Measurements from ENCODE around the gene LHX1.

LHX1 gene

DNA sequence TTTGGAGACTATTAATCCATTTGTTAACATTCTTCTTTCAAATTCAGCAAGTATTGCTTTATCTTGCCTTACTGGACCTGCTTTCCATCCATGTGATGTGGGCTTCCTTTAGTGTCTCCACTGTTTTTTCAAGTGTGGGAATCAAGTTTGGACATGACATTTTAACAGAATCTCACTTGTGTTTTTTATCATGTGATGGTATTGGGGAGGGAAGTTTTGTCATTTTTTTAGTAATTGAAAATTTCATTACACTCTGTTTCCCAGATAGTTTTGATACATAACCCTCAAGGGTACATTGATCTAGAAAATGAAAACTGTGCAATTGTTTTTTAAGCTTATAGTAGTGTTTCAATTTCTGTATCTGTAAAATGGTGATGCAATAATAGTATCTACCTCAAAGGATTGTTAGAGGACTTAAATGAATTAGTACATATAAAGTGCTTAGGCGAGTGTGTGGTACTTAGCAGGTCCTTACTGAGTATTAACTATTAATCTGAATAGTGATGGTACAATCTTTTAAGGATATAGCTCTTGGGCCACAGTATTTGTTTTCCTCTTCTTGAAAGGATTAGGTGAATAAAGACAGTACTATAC, 38.7 kb downstream of the LHX1 start:
- no peak for DNase-seq

DNA sequence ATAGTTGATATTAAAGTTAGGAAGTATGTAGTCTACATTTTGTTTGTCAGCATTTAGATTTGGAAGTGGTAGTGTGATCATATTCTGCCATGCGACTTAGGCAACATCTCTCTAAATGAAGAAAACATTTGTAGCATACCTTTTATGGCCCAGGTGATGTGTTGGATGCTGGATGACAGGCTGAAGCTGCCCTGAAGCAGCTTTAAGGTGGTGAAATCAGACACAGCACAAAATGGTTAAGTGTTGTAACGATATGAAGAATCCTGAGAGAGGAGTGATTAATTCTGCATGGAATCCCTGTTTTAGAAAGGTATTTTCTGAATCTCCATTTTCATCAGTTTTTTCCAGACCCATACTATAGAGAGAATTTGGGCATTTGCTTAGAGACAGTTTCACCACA, 39.8 kb downstream of the LHX1 start:
- no peak for DNase-seq

DNA sequence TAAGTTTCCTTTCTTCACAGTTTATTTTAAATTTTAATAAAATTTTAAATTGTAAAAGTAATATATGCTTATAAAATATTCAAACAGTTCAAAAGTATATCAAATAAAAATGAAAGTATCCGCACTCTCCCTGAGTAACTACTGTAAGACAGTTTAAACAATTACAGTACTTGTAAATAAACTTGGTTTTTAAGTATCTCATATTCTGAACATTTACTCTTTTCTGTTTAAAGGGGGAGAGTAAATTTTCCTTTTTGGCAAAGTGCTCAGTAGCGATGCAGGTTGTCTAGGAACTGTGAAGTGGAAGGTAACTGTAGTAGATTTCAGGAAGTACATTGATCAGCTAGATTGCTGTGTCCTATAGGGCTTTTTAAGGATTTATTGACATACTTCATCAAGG, 40.3 kb downstream of the LHX1 start:
- DNase-seq: no peak

DNA sequence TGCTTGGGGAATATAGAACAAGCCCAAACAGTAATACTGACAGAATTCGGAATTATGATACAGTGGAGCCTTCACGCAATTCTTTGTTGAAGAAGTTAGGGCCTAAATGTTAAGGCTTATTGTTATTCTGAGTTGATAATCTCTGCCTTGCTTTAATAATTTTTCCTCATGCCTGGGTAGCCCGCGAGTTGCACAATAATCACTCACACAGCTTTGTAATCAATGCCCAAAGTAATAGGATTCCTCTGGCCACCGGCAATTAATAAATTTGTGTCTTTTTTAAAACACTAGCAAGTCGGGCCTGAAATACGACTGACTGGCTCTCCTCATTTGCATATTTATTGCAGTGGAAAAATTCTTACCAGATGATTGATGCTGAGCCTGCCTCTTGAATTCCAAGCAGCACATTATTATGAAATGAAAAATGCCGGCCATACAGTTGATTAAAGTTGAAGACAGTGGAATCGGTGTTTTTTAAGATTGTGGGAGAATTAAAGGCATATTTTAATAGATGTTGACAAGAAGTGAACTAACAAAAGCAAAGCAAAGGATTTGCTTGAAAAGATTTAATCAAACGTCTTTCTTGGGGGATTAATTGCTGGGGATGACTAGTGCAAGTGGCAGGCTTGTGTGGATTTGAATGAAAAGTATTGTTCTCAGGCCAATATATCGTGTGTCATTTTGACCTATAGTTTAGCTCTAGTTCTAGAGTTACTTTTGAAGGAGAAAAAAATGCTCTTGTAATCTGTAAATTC, 41.7 kb downstream of the LHX1 start:
- DNase-seq: no peak

DNA sequence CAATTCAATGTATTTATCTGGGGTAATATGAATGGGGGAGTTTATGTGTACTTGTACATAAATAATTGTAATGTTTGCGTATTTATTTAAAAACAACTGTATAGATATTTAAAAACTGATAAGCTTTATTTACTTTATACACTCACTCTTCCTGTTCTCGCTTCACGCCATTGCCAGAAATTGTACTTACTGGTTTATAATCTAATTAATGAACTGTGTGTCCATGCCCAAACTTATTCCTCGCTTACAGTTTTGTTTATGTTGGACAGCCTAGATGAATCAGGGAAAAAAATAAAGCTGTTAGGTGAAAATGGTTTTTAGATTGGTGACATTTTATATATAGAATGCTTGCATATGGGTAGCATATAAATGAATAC, 42.3 kb downstream of the LHX1 start:
- no peak for DNase-seq

DNA sequence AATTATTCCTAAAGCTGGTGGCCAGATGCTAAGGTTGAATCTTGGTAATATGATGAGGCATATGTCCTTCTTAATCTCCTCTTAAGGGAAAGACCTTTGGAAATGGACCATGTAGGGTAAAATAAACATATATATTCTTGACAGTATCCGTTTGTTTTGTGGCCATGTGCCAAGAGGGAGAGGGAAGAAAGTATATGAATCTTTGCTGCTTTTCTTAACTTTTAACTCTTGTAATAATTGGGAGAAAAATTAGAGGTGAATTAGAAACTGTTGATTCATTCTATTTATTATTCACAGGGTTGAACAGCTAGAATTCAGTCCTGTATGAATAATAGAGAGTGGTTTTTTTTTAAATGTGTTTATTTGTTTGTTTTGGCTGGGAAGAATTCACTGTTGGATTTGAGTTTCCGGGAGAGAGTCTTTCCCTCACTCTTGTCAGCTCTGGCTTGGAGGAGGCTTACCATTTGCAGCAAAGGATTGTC, 43.0 kb downstream of the LHX1 start:
- peak in 2 of 3 experiments; percentile 20 to 32 for DNase-seq

DNA sequence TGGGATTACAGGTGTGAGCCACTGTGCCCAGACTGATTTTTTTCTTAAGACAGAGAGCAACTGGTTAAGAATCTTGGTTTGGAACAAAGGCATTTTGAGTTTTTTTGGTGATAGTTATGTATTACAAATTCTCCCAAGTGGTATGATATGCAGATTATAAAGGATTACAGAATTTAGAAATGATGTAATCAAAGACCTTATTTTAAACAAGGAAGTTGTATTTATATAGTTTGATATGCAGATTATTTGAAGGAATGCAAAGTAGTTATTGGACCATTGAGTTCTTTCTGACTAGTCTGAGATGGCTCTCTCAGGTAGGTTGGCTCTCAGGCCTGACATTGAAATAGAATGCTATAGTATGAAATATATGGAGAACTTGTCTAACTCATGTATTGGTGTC, 46.3 kb downstream of the LHX1 start:
- DNase-seq: no peak

DNA sequence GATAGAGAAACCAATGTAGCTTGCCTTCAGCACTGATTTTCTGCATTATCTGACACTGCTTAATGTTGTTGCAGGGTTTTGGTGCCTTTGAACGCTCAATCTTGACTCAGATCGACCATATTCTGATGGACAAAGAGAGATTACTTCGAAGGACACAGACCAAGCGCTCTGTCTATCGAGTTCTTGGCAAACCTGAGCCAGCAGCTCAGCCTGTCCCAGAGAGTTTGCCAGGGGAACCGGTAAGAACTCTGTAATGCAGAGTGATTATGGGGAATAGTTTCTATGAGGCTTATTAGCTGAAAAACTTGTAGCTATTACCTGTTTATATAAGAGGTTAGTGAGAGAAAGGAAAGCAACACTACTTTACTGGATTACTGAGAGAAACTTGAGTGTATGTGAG, 51.9 kb downstream of the LHX1 start:
- no peak for DNase-seq

DNA sequence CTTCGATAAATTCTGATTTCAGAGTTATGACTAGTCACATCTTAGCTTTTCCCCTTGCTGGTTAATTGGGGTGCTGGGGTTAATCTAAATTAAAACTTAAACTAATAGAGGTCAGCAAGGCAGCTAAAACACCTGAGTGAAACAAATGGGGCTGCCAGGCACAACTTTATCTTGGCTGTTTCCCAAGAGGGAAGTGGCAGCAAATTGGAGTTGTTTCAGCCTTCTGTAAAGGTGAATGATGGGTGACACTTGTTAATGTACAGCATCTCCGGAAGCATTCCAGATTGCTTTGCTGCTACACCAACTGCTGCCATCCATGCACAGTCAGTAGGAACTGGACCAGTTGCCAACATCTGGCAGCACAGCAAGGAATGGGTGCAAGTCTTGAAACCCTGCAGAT, 55.4 kb downstream of the LHX1 start:
- DNase-seq: peak in 1 of 3 experiments; percentile 33

DNA sequence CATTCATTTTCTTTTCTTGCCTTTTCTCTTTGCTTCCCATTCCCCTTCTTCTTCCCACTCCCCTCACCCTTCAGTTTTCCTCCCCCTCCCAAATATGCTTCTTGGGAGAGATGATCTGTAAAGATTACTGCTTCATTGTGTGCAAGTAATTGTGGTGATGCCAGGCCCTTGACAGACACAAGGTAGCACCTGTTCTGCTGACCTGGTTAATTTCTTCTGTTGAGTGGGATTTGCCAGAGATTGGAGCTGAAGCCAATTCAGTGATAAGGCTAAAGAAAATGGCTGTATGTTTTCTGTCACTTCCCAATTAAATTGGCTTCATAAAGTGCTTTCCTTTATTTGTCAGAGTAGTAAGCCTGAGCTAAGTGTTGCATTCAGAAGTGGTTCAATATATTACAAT, 56.0 kb downstream of the LHX1 start:
- peak in 1 of 3 experiments; percentile 40 for DNase-seq

Measured in NCI-H1417 (cell line).